CD4-positive, alpha-beta T cell treated with Interleukin-10 for 1 hour (primary cell): ENCODE results near the gene ANKRD50.

Source experiments
- DNase-seq: peaks from one replicate; pipeline ENCODE4 v3.0.0-alpha.2; 2020

Gene ANKRD50

DNA sequence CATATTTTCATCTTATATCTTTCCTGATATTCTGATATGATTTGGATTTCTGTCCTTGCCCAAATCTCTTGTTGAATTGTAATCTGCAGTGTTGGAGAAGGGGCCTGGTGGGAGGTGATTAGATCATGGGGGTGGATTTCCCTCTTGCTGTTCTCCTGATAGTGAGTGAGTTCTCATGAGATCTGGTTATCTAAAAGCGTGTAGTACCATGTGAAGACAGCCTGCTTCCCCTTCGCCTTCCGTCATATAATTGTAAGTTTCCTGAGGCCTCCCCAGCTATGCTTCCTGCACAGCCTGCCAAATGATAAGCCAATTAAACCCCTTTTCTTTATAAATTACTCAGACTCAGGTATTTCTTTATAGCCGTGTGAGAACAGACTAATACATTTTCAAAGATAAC lies 77.2 kb downstream of the ANKRD50 start:
- DNase-seq = no peak

DNA sequence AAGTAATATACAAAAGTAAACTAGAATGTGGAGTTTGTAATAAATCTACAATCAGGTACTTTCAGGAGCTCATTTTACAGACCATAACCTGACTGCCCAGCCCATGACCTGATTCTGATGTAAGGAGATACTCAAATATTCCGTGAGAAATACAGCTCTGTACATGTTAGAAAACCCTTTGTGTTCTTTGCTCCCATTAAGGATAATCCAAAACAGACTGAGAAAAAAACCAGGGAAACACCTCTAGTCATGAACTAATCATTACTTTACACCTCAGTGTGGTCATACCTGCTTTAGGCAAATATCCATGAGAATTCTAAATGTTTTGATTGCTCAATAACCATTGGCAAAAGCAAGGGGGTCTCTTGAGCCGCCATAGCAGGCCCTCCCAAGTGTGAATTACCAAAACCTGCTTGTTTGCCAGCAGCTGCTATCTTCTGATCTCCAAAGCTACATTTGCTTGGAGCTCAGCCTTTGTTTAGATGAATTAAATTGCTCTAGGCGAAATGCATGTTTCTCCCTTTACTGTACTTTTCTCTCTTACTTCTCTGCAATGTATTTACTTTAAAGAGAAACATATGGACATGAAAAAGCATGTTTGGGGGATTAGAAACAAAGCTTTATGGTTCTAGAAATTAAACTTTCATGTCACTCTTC lies 79.1 kb downstream of the ANKRD50 start:
- no peak for DNase-seq

DNA sequence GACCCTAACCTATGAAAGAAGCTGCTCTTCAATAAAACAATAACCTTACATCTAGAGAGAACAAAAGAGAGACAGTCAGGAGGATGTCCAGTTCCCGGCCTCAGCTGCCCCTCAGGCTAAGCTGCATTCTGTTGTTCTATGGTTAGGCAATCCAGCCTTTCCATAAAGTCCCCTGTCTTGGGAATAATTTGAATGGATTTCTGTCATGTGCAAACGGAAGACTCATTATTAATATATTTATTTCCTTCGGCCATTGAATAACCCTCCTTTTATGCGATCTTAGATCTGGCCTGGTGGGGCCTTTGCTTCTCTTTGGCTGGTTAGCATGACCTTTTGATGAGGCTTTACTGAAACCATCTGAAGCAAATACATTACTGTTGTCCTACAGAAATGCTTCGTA lies 80.1 kb downstream of the ANKRD50 start:
- DNase-seq = no peak

DNA sequence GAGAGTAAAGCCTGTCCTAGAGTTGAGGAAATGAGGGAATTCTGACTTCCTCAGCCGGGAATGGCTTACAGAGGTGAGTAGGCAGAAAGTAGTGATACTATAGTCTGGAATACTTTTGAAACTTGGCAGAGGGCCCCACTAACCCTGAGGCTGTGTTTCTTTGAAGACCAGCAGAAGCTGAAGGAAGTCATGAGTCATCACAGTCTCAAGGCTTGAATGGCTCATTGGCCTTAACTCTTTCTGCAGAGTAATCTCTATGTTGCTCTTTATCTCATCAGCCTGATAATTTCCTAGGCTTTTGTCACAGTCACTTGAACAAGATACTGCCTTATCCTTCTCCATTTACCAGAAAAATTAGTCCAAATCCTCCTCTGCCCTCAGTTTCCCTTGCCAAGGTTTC lies 80.8 kb downstream of the ANKRD50 start:
- no peak for DNase-seq

DNA sequence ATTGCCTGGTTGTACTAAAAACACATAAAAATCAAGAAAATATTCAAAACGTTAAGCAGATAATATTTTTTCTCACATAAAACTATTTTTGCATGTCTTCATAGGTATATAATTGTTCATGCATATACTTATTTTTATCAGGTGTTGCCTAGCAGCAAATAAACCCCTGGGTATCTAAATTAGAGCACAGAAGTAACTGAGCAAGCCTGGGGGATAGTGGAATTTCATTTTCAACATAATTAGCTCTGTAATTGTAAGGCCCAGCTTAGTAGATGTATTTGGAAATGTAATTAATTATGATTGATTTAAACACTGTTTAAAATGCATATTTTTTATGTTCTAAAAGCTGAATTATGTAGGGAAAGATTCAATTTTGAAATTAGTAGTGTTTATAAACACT lies 82.9 kb downstream of the ANKRD50 start:
- no peak for DNase-seq
